ENCODE results near the gene IFI30. TPM values are rescaled to one million over a fixed set of nuclear protein-coding genes. Genes with fewer than 3 reads are reported as not detected.

IFI30 gene
- total RNA-seq, 6 experiments from 2014 or later = 4.9 to 9.0 (median 6.0) TPM

GRCh38 chr19:18214779-18215433 lies 41.3 kb downstream of the IFI30 start:
- no peaks in the 10 kb centered on the region for H3K9me3 Mint-ChIP-seq

DNA sequence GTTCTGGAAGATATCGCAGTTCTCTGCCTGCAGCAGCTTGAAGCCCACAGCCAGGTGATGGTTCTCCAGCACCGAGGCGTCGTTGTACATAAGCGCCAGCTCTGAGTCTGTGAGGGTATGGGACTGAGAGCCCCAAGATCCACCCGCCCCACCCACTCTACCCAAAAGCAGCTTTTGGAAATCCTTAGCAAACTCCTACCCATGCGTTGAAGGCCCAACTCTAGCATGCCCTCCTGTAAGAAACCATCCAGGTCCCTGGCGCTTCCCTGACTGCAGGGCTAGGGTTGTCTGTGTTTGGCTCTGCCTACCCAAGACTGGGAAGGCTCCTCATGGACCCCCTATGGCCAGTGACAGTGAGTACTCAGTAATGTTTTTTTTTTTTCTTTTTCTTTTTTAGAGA lies 43.2 kb downstream of the IFI30 start:
- TF ChIP-seq, protein P1, sequence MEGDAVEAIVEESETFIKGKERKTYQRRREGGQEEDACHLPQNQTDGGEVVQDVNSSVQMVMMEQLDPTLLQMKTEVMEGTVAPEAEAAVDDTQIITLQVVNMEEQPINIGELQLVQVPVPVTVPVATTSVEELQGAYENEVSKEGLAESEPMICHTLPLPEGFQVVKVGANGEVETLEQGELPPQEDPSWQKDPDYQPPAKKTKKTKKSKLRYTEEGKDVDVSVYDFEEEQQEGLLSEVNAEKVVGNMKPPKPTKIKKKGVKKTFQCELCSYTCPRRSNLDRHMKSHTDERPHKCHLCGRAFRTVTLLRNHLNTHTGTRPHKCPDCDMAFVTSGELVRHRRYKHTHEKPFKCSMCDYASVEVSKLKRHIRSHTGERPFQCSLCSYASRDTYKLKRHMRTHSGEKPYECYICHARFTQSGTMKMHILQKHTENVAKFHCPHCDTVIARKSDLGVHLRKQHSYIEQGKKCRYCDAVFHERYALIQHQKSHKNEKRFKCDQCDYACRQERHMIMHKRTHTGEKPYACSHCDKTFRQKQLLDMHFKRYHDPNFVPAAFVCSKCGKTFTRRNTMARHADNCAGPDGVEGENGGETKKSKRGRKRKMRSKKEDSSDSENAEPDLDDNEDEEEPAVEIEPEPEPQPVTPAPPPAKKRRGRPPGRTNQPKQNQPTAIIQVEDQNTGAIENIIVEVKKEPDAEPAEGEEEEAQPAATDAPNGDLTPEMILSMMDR (IDR thresholded peaks at IDR 0.05) = no peak
- H3K4me3 Mint-ChIP-seq = no peak overlapping the region
- no peaks in the 10 kb centered on the region for H3K9me3 Mint-ChIP-seq
- H3K27ac Mint-ChIP-seq = no peak overlapping the region
- peaks cover 16% of the 10 kb centered on the region for H3K4me1 Mint-ChIP-seq (ENCODE audit: low read depth)
- no peaks in the 10 kb centered on the region for H3K36me3 Mint-ChIP-seq (ENCODE audit: low read depth)
- no peak for DNase-seq
- H3K27me3 Mint-ChIP-seq (ENCODE audit: insufficient read depth) = peaks cover 12% of the 10 kb centered on the region

More at GRCh38 chr19:18214779-18215433, 41.3 kb downstream of the IFI30 start:
- H3K27me3 Mint-ChIP-seq (ENCODE audit: insufficient read depth) = peaks cover 13% of the 10 kb centered on the region
- no peaks in the 10 kb centered on the region for H3K36me3 Mint-ChIP-seq (ENCODE audit: low read depth)
- TF ChIP-seq, protein P1 (IDR thresholded peaks at IDR 0.05) = no peak
- H3K27ac Mint-ChIP-seq = no peak overlapping the region
- peaks cover 22% of the 10 kb centered on the region for H3K4me1 Mint-ChIP-seq (ENCODE audit: low read depth)
- DNase-seq = peak; percentile 33
- no peak overlapping the region for H3K4me3 Mint-ChIP-seq

DNA sequence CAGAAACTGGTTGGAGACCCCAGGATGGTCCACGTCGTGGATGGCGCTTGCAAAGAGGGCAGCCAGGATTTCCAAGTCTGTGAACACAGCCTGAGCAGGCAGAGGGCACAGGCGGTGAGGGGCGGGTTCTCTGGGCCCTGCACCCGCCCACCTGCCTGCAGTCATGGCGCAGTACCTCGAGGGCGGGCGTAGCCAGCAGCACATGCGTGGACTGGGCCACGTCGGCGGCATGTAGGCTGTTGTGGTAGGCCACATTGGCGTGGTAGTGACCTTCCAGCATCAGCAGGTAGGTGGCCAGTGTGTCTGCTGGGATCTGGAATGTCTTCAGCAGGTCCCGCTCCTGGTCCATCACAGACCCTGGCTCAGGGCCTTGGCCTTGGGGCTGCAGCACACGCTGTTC lies 44.5 kb downstream of the IFI30 start:
- no peak overlapping the region for H3K27ac Mint-ChIP-seq
- H3K9me3 Mint-ChIP-seq = no peaks in the 10 kb centered on the region
- H3K27me3 Mint-ChIP-seq (ENCODE audit: insufficient read depth) = peaks cover 11% of the 10 kb centered on the region
- TF ChIP-seq, protein P1 (IDR thresholded peaks at IDR 0.05) = no peak
- peaks cover 16% of the 10 kb centered on the region for H3K4me1 Mint-ChIP-seq (ENCODE audit: low read depth)
- no peak overlapping the region for H3K4me3 Mint-ChIP-seq
- no peak for DNase-seq
- no peaks in the 10 kb centered on the region for H3K36me3 Mint-ChIP-seq (ENCODE audit: low read depth)

DNA sequence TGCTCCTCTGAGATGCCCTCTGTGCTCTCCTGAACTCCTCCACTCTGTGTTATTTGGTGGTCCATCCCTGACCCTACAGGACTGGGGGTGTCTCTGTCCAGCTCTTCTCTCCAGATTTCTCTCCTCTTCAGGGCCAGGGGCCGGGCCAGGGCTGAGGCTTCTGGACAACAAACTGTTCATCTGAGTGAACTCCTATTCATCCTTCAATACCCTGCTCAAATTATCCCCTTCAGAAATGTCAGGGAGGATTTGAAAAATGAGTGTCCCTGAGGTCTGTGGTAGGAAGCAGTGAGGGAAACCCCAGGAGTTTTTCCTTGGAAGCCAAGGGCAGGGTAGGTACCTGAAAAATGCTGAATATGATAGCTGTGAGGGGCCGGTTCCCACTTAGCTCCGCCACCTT lies 45.0 kb downstream of the IFI30 start:
- no peak overlapping the region for H3K4me3 Mint-ChIP-seq
- H3K36me3 Mint-ChIP-seq (ENCODE audit: low read depth) = no peaks in the 10 kb centered on the region
- TF ChIP-seq, protein P1 (IDR thresholded peaks at IDR 0.05) = no peak
- H3K9me3 Mint-ChIP-seq = no peaks in the 10 kb centered on the region
- H3K27me3 Mint-ChIP-seq (ENCODE audit: insufficient read depth) = peaks cover 11% of the 10 kb centered on the region
- H3K4me1 Mint-ChIP-seq (ENCODE audit: low read depth) = peaks cover 16% of the 10 kb centered on the region
- no peak for DNase-seq
- no peak overlapping the region for H3K27ac Mint-ChIP-seq

DNA sequence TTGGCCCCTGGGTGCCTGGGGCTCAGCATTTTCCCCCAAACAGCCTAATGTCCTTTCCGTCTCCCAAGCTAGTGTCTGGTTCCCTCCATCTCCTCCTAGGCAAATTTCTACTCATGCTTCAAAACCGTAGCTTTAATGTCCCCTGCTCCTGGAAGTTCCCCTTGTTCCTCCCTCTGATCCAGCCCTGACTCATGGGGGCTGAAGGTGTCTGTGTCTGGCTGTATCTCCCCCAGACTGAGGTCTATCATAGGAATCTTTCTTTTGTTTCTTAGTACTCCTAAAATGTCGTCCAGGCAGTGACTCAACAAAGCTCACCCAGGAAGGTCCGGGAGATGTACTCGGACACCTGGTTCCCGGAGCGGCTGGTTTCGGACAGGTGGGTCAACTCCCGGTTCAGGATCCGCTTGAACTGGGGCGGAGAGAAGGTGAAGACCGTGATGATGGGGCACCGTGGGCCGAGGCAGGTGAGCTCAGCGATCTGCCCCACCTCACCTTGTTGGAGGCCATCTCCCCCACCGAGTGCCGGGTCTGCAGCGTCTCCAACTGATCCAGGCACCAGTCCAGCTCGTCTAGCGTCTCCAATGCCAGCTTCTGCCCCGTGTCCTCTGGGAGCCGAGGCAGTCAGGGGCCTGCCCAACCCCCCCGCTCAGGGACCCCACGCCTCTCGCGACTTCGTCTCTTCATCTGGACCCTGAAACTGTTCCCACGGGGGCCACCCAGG lies 46.5 kb downstream of the IFI30 start:
- Mint-ChIP-seq H3K27ac (no peak overlapping the region), H3K4me3 (no peak overlapping the region), H3K27me3 (ENCODE audit: insufficient read depth) (peaks cover 11% of the 10 kb centered on the region), H3K36me3 (ENCODE audit: low read depth) (no peaks in the 10 kb centered on the region), H3K4me1 (ENCODE audit: low read depth) (peaks cover 13% of the 10 kb centered on the region), H3K9me3 (no peaks in the 10 kb centered on the region)
- no peak for DNase-seq
- TF ChIP-seq, protein P1 (IDR thresholded peaks at IDR 0.05) = no peak
